Fibroblast of lung (primary cell): ENCODE measurements around the gene CDH4. TPM values are rescaled to one million over a fixed set of nuclear protein-coding genes. Genes with fewer than 3 reads are reported as not detected.

Experiments
- DNase-seq, 2 donors: peaks; one replicate each; pipeline versions ENCODE4 v3.0.0 to v3.0.0-alpha.2; 2010; ENCODE audit warnings: low read depth in 2 of 2
- H2AFZ ChIP-seq: 2 replicates; pipeline ENCODE4 v1.5.1; 2012; ENCODE audit warnings: low read length, control low read depth, inconsistent platforms
- H3K27ac ChIP-seq: 2 replicates; pipeline ENCODE4 v1.5.1; 2011; ENCODE audit warnings: low read length, control low read depth; ENCODE audit not compliant: insufficient read depth
- H3K27me3 ChIP-seq: 2 replicates; pipeline ENCODE4 v1.5.1; 2011; ENCODE audit warnings: mild to moderate bottlenecking, low read length; ENCODE audit not compliant: control insufficient read depth, insufficient read depth
- H3K36me3 ChIP-seq: 2 replicates; pipeline ENCODE4 v1.5.1; 2011; ENCODE audit warnings: low read length; ENCODE audit not compliant: control insufficient read depth, insufficient read depth
- H3K4me1 ChIP-seq: 2 replicates; pipeline ENCODE4 v1.5.1; 2011; ENCODE audit warnings: low read length; ENCODE audit not compliant: control insufficient read depth, insufficient read depth; ENCODE audit errors: extremely low read depth
- H3K4me2 ChIP-seq: 2 replicates; pipeline ENCODE4 v1.5.1; 2011; ENCODE audit warnings: low read length, control low read depth; ENCODE audit not compliant: insufficient read depth; ENCODE audit errors: extremely low read depth
- H3K4me3 ChIP-seq, 4 experiments: fragments of 200-600 bp in 1 of 4; sonication (generic) in 1 of 4; replicated peaks in 1 of 4; 2 replicates each; pipeline ENCODE4 v1.5.1; 2011 to 2016; ENCODE audit warnings: low read length in 4 of 4, low read depth in 3 of 4, mild to moderate bottlenecking in 3 of 4, control low read depth in 2 of 4, inconsistent platforms in 1 of 4, mixed read lengths in 1 of 4; ENCODE audit not compliant: insufficient read depth in 1 of 4; ENCODE audit errors: control extremely low read depth in 1 of 4
- H3K79me2 ChIP-seq: 2 replicates; pipeline ENCODE4 v1.5.1; 2012; ENCODE audit warnings: mild to moderate bottlenecking, low read length, inconsistent platforms; ENCODE audit not compliant: control insufficient read depth, insufficient read depth
- H3K9ac ChIP-seq: 2 replicates; pipeline ENCODE4 v1.5.1; 2011; ENCODE audit warnings: mild to moderate bottlenecking, low read length, control low read depth; ENCODE audit not compliant: insufficient read depth
- H3K9me3 ChIP-seq: 2 replicates; pipeline ENCODE4 v1.5.1; 2012; ENCODE audit warnings: low read depth, low read length; ENCODE audit not compliant: control insufficient read depth, insufficient read depth
- H4K20me1 ChIP-seq: 2 replicates; pipeline ENCODE4 v1.5.1; 2011; ENCODE audit warnings: low read length; ENCODE audit not compliant: control insufficient read depth, insufficient read depth; ENCODE audit errors: extremely low read depth
- EZH2 ChIP-seq: IDR thresholded peaks from 2 replicates; pipeline ENCODE4 v1.5.1; 2012; ENCODE audit warnings: low read length, control low read depth, mild to moderate bottlenecking; ENCODE audit errors: missing control alignments
- polyA plus RNA-seq, 2 donors: library from polyadenylated mRNA; depleted of rRNA in 1 of 2; stranded (reverse) in 1 of 2; unstranded in 1 of 2; fragments of >200 nt; gene quantifications; 2 replicates each; pipeline ENCODE4 v1.2.1, GENCODE V29; 2011 to 2012; ENCODE audit warnings: missing spikeins in 1 of 2
- total RNA-seq: library from RNA; depleted of rRNA; stranded (reverse); fragments of >200 nt; gene quantifications from 2 replicates; pipeline ENCODE4 v1.2.1, GENCODE V29; 2014
- TF ChIP-seq, protein P1 (sequence below), 2 donors: IDR thresholded peaks in 1 of 2; conservative IDR thresholded peaks in 1 of 2; 1 replicate in 1 of 2; 2 replicates in 1 of 2; pipeline ENCODE4 v1.5.1; 2011 to 2012; ENCODE audit warnings: low read length in 2 of 2, control low read depth in 1 of 2, inconsistent platforms in 1 of 2, low read depth in 1 of 2, mild to moderate bottlenecking in 1 of 2

CDH4 gene
- total and polyA plus RNA-seq, 2 donors (not counting 1 experiment from before 2014, with no cell fraction given) = 4.8 to 6.8 TPM

DNA sequence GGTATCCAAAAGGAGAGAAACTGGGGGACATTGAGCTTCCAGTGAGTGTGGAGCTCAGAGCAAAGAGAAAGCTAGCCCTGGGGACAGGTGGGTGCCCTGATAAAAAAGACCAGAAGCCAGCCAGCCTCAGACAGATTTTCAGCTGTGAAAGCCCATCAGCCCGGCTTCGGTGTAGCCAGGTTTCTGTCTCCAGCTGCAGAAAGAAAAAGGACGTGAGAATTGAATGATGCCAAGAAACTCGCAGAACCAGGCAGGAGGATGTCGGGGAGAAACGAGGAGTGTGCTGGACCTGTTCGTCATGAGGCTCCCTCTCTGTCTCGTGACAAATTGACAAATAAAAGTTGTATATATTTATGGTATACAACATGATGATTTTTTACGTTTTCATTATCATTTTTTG is 63.3 kb downstream of the CDH4 start:
- no peaks in the 10 kb centered on the region for H3K9me3 ChIP-seq
- no peaks in the 10 kb centered on the region for H3K27me3 ChIP-seq
- no peak overlapping the region for H3K4me2 ChIP-seq
- H3K36me3 ChIP-seq = no peaks in the 10 kb centered on the region
- TF ChIP-seq EZH2 = no peak
- no peaks in the 10 kb centered on the region for H4K20me1 ChIP-seq
- no peak for DNase-seq
- no peak overlapping the region for H3K4me3 ChIP-seq
- H3K27ac ChIP-seq = no peak overlapping the region
- H3K4me1 ChIP-seq = no peaks in the 10 kb centered on the region
- H3K79me2 ChIP-seq = no peaks in the 10 kb centered on the region
- H2AFZ ChIP-seq = no peak overlapping the region
- no peak overlapping the region for H3K9ac ChIP-seq

GRCh38 chr20:61316346-61316745 is 64.3 kb downstream of the CDH4 start:
- no peaks in the 10 kb centered on the region for H3K27me3 ChIP-seq
- H4K20me1 ChIP-seq = no peaks in the 10 kb centered on the region
- H3K79me2 ChIP-seq = no peaks in the 10 kb centered on the region
- no peak overlapping the region for H3K9ac ChIP-seq
- H2AFZ ChIP-seq = no peak overlapping the region
- no peaks in the 10 kb centered on the region for H3K9me3 ChIP-seq
- TF ChIP-seq EZH2 = no peak
- TF ChIP-seq, protein P1, sequence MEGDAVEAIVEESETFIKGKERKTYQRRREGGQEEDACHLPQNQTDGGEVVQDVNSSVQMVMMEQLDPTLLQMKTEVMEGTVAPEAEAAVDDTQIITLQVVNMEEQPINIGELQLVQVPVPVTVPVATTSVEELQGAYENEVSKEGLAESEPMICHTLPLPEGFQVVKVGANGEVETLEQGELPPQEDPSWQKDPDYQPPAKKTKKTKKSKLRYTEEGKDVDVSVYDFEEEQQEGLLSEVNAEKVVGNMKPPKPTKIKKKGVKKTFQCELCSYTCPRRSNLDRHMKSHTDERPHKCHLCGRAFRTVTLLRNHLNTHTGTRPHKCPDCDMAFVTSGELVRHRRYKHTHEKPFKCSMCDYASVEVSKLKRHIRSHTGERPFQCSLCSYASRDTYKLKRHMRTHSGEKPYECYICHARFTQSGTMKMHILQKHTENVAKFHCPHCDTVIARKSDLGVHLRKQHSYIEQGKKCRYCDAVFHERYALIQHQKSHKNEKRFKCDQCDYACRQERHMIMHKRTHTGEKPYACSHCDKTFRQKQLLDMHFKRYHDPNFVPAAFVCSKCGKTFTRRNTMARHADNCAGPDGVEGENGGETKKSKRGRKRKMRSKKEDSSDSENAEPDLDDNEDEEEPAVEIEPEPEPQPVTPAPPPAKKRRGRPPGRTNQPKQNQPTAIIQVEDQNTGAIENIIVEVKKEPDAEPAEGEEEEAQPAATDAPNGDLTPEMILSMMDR (conservative IDR thresholded peaks at IDR 0.05 in 1 of 2, IDR thresholded peaks at IDR 0.05 in 1 of 2; ENCODE audit: low read depth in 1 of 2, low read length in 2 of 2) = no peak
- no peak overlapping the region for H3K4me2 ChIP-seq
- no peak for DNase-seq
- H3K4me3 ChIP-seq = no peak overlapping the region
- no peaks in the 10 kb centered on the region for H3K4me1 ChIP-seq
- H3K27ac ChIP-seq = no peak overlapping the region
- H3K36me3 ChIP-seq = no peaks in the 10 kb centered on the region

GRCh38 chr20:61317966-61318530 is 66.0 kb downstream of the CDH4 start:
- Histone ChIP-seq H3K79me2 (no peaks in the 10 kb centered on the region), H3K9ac (no peak overlapping the region)
- DNase-seq = no peak

More at GRCh38 chr20:61317966-61318530, 66.0 kb downstream of the CDH4 start:
- no peak for TF ChIP-seq EZH2
- TF ChIP-seq, protein P1 (conservative IDR thresholded peaks at IDR 0.05 in 1 of 2, IDR thresholded peaks at IDR 0.05 in 1 of 2; ENCODE audit: low read depth in 1 of 2, low read length in 2 of 2) = no peak
- no peak overlapping the region for H3K27ac ChIP-seq
- no peak overlapping the region for H2AFZ ChIP-seq
- H3K9me3 ChIP-seq = no peaks in the 10 kb centered on the region
- H3K27me3 ChIP-seq = no peaks in the 10 kb centered on the region
- H3K4me3 ChIP-seq = no peak overlapping the region
- no peaks in the 10 kb centered on the region for H3K36me3 ChIP-seq
- H3K4me1 ChIP-seq = no peaks in the 10 kb centered on the region
- H4K20me1 ChIP-seq = no peaks in the 10 kb centered on the region
- H3K4me2 ChIP-seq = no peak overlapping the region
